ENCODE data around the gene STYK1. TPM values are rescaled to one million over a fixed set of nuclear protein-coding genes. Genes with fewer than 3 reads are reported as not detected.

STYK1 gene
- total and polyA plus RNA-seq, 9 of the 15 experiments (the other 6 are each of a cell fraction or from before 2014, with no cell fraction given), result 0.31 to 1.8 (median 0.64) TPM

- Histone ChIP-seq H3K4me1 (replicated peaks in 1 of 2; ENCODE audit: control insufficient read depth in 2 of 2, insufficient read depth in 2 of 2, low read length in 2 of 2) (no peaks in the 10 kb centered on the region), H2AFZ (ENCODE audit: low read depth, low read length) (no peak overlapping the region), H3K9me1 (ENCODE audit: control insufficient read depth, insufficient read depth, low read length) (no peaks in the 10 kb centered on the region), H3K9me3 (replicated peaks; ENCODE audit: control insufficient read depth, insufficient read depth, low read depth, low read length) (no peaks in the 10 kb centered on the region), H4K20me1 (replicated peaks; ENCODE audit: control insufficient read depth, insufficient read depth, low read length) (no peaks in the 10 kb centered on the region), H3K79me2 (ENCODE audit: control insufficient read depth, insufficient read depth, low read length) (no peaks in the 10 kb centered on the region), H3K4me2 (ENCODE audit: insufficient read depth, low read length) (no peak overlapping the region), H3K4me3 (no peak overlapping the region), H3K27me3 (ENCODE audit: control insufficient read depth in 2 of 2, insufficient read depth in 2 of 2, low read length in 2 of 2) (no peaks in the 10 kb centered on the region), H3K9ac (ENCODE audit: insufficient read depth in 1 of 2, low read depth in 2 of 2, low read length in 2 of 2) (no peak overlapping the region), H3K36me3 (ENCODE audit: control insufficient read depth, insufficient read depth, low read length) (no peaks in the 10 kb centered on the region), H3K27ac (ENCODE audit: extremely low read depth, low read depth, low read length) (no peak overlapping the region)
- 27% methylated on average over 3 of the region's 3 CpGs for WGBS (ENCODE audit: insufficient coverage, low coverage, missing lambda C conversion rate)
- no peak for TF ChIP-seq LARP7 (IDR thresholded peaks at IDR 0.05)
- no peak for TF ChIP-seq SIN3B (IDR thresholded peaks at IDR 0.05; ENCODE audit: low read depth)
- no peak for TF ChIP-seq GABPB1 (CRISPR knock-in tag; IDR thresholded peaks at IDR 0.05)
- TF ChIP-seq CEBPB (tag; IDR thresholded peaks at IDR 0.05), result no peak
- no peak for TF ChIP-seq SMAD3 (CRISPR knock-in tag; conservative IDR thresholded peaks at IDR 0.05)
- TF ChIP-seq NR2F6 (CRISPR knock-in tag; IDR thresholded peaks at IDR 0.05), result no peak
- TF ChIP-seq NFYB (IDR thresholded peaks at IDR 0.05; ENCODE audit: extremely low read depth, insufficient read length), result no peak
- no peak for TF ChIP-seq PHF21A (IDR thresholded peaks at IDR 0.05; ENCODE audit: borderline replicate concordance, low read depth)
- no peak for TF ChIP-seq MNT (conservative IDR thresholded peaks at IDR 0.05)
- TF ChIP-seq GATAD2A (IDR thresholded peaks at IDR 0.05), result no peak
- TF ChIP-seq OTX1 (CRISPR knock-in tag; IDR thresholded peaks at IDR 0.05), result no peak
- TF ChIP-seq HINFP (tag; conservative IDR thresholded peaks at IDR 0.05; ENCODE audit: low read depth), result no peak
- TF ChIP-seq HES1 (IDR thresholded peaks at IDR 0.05; ENCODE audit: low read depth), result no peak
- no peak for TF ChIP-seq CTCFL (IDR thresholded peaks at IDR 0.05; ENCODE audit: borderline replicate concordance, insufficient read depth, low read depth, low read length, poor library complexity, severe bottlenecking)
- no peak for FAIRE-seq
- ChIA-PET CTCF (ENCODE audit: low intra/inter-chr PET ratio) (no interaction called here), POLR2A (interaction anchor here (0.6 kb wide), 1 partner anchor 615 kb away, joined by 3 read pairs; no protein-coding TSS in a partner anchor)
- no peak for ATAC-seq
- BruUV-seq (replicated peaks), result no TSS peak
- in situ Hi-C loops (cut with MboI) (no loop called here), intact Hi-C loops (cut with micrococcal nuclease) (no loop called here)
- DNase-seq (ENCODE audit: extremely low read depth in 1 of 4, low spot score in 3 of 4), result no peak
These were observed 10.0 kb downstream of the STYK1 start for GRCh38 chr12:10663869-10664268.

All from K562 (cell line).